EH (cell line): ENCODE results near the gene H2BK1.

Source experiments
- DNase-seq: peaks from one replicate; pipeline ENCODE4 v3.0.0-alpha.2; 2015; ENCODE audit warnings: low read depth

H2BK1 gene

DNA sequence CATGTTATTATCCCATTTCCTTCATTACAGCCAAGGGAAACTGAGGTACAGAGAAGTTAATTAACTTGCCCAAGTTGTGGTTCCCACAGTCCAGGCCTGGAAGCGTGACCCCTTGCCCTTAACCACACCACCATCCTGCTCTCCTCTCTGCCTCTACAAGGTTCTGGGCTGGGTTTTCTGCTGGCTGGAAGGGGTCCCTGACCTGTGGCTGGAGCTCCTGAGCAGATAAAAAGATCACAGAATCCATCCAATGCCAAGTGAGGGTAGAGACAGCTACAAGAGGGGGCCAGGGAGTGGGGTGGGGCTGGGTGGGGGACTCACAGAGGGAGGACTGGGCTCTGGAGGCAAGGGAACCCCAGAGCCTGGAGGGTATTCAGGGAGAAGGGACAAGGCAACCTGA, 33.0 kb downstream of the H2BK1 start:
- DNase-seq, result no peak

DNA sequence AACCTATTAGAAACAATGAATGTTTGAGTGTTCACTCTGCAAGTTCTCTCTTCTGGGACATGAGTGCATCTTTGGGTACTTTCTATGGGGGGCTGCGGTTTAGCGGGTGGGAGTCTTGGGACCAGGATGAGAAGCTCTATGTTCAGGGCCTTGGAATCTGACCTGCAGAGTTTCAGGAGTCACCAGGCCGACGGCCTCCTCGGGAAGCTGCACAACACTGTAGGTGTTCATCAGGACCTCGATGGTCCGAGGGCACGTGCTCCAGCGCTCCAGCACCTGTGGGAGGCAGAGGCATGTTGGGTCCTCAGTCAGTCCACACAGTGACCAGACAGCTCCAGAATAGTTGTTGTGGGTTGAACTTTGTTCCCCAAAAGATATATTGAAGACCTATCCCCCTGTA, 33.9 kb downstream of the H2BK1 start:
- DNase-seq, result no peak

DNA sequence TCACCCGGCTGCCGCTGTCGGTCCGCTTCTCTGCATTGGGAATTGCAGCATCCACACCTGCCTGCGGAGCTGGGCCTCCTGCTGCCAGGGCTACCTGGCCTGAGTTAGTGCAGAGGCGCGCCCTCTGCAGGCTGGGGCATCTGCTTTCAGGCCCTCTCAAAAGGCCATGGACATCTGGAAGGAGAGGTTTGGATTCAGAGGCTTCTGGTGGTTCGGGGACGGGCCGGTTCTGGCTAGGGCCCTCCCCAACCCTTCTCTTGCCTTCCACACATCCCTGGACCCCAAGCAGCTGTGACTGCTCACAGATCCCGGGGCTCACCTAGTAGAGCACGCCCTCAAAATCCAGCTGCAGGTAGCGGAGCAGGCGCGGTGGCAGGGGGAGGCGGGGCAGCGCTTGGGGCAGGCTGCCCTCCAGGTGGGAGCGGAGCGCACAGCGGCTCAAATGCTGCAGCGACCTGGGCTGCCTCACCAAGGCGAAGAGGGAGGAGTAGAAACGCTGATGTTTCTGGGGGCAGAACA, 34.4 kb downstream of the H2BK1 start:
- DNase-seq, result no peak

DNA sequence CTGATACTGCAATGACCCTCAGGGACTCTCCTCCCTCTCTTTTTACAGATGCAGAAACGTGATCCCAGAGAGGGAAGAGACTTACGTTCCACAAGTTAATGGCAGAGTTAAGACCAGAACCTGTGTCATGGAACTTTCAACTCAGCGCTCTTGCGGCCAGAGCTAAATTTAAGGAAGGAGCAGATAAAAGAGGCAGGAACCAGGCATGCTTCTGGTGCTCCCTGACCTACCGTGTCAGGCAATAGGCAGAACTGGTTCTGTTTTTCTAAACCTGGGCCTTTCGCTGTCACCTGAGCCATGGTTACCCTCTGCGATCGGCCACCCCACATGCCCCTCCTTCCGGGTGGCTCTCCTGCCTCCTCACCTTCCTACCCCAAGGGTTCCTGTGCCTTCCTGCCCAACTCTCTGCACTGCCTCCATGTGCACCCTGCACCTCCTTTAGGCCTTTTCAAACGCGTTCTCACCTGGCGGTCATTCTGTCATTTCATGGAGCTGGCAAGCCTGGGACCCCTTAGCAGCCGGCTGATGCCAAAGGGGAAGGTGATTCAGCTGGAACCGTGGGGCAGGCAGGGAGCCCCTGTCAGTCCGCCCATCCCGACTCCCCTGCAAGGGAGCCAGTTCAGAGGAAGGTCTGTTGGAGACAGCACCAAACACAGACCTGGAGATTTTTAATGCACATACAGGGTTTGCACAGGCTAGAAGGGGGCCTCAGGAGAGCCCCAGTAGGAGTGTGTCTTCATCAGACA, 35.1 kb downstream of the H2BK1 start:
- no peak for DNase-seq

DNA sequence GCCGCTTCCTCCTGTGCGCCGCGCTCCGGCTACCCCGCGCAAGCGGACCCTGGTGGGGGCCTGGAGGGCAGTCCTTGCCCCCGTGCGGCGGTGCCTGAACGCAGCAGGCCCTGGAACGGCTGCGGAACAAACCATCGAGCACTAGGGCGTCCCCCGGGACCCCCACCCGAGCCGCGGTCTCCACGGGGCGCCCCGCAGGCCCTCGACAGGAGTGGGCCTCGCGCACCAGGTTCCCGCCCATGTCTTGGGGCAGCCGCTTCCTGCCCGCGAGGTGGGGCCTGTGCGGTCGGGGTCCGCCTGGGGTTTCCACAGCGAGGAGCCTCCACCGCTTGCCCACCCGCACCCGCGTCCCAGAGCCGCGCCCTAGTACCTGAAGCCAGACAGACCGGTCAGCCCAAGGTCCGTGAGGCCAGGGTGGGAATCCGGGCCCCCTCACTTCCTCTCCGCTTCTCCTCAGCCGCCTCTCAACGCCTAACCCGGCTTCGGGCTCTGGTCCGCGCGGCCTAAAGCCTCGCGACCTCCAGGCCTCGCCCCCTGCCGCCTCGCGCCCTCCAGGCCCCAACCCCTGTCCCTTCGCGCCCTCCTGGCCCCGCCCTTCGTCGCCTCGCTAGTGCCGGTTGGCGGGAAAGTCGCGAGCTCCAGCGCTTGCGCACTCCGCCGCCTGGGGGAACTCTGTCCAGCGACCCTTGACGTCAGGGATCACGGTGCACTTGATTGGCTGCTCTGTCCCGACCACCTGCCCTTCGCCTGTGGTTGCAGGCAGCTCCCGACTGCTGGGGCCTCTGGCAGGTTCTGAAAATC, 35.8 kb downstream of the H2BK1 start:
- DNase-seq, result no peak

DNA sequence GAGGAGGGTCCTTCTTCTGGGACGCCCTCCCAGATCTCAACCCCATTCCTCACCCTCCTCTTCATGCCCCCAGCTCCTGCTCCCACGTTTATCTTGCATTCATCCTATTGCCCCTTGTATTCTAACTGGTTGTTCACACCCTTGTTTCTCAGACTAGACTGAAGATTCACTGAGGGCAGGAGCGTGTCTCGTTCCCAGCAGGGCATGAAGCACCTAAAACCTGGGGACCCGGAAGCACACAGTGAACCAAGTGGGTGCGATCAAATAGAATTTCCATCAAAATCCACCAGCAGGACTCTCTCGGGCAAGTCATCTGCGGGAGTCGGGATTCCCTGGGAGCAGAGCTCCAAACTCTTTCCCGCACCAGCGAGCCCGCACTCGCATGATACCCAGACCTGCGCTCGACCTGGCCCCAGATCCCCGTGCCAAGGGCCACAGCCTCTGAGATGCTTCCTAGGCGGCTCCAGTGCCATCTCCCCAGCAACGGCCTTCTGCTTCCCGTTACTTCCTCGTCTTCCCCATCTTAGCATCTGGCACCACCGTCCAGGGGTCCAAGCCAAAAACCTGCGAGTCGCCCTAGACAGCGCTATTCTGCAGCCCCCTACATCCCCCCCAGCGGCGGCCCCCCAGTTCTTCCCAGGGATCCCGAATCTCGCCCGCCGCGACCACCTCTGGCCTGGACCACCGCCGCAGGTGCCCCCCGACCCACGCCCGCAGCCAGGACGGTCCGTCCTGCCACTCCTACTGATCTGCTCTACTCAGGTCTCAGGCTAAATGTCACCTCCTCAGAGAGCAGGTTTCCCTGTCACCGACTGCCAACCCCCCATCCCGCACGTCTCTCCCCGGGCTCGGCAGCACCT, 36.7 kb downstream of the H2BK1 start:
- DNase-seq, result no peak

DNA sequence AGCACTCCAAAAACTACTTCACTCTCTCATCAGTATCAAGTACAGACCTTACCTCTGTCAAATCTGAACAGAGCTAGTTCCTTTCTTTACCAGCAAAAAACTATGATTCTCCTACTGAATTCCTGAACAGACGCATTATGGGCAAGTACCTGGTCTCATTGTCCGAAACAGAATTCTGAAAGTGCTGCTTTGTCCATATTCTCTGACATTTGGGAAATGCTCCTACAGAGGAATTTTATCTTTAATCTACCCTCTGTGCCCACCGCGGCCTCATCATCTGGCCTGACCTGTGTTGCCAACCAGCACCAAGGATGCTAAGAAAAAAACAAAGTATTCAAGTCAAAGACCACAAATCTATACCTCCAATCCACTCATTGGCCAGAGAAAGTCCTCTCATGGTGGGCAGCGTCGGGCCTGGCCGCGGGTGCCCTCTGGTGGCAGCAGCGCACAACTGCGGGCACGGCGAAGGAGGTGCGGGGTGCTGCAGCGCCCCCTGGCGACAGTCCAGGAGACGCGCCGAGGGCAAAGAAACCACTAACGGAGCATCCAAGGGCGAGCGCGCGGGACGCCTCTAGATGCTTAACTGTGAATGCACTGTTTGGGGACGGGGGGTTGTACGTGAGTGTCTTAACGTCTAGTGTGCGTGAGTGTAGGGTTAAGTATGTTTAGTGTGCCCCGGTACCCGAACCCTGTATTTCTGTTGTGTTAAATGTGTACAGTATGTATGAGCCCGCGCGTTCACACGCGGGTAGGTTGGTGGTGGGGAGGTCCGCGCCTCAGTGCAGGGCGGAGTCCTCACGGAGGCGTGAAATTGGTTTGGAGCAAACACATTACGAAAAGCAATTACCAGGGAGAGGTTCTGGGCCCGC, 37.8 kb downstream of the H2BK1 start:
- DNase-seq, result peak; percentile 69

DNA sequence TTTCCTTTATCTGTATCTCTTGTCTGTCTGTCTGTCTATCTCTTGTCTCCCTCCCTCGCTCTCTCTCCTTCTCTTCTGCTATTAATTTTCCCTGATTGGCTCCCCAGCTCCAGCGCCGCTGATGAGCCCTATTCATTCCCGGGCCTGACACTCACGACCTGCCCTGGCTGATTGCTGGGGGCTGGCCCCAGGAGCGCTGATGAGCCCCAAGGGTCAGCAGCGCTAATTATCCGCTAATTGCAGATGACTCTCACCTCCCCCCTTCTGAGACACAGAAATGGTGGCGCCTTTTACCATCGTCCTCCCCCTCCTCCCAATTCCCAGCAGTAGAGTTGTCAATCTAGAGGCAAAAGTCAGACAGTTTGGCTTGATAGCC, 41.5 kb downstream of the H2BK1 start:
- DNase-seq, result no peak

DNA sequence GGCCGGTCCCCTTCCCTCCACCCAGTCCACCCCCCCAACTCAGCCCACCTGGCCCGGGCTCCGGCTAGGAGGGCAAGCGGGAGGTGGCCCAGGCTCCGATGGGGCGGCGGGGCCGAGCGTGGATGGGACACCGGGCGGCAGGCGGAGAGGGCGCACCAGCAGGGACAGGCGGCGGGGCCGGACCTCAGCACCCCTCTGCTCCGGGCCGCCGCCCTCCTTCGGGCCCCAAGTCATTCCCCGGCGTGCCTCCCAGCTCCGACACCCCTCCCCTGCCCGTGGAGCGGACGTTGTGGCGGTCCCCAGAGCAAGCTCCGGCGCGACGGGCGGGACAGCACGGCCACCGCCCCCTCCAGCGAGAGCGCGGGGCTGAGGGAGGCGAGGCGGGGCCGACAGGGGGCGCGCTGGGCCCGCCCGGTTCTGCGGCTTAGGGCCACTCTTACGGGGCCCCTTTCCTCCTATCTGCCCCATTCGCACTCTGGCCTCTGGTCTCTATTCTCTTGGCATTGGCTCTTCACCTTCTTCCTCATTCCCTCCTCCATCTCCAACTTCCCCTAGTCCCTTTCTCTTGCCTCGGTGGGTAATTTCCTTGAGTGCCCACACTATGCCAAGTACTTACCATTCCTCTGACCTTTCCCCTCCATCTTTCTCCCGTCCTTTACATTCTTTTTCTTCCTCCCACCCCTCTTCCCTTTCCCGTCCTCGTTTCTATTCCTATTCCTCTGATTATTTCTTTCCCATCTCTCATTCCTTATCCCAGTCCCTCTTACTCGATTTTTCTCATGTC, 42.1 kb downstream of the H2BK1 start:
- DNase-seq, result no peak

DNA sequence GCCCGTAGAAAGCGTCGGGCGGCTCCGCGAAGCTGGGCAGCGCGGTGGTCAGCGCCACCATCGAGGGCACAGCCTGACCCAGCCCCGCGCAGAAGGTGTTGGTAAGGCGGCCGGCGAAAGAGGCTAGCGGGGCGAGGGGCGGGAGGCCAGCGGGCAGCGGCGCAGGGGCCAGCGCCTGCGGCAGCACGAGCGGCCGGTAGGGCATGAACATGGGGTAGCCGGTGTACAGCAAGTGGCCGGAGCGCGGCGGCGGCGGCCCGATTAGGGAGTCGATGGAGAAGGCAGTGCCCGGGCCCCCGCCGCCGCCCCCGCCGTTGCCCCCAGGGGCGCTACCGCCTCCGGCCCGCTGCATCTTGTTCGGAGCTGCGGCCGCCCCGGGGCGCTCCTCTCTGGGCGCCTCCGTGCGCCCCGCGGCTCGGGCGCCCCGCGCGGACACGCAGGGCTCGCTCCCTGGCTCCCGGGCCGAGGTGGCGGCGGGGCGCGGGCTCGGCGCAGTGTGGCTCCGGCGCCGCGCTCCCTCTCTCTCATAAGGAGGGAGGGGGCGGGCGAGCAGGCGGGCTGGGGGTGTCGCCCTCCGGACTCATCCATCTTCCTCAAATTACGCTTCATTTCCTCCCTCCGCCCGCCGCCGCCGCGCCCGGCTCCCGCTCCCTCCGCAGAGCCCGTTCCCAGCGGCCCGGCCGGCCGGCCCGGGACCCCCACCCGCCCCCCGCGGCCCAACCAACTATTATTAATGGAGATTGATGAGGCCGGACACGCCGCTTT, 42.9 kb downstream of the H2BK1 start, which contains the start of gene GBX1:
GBX1 (minus strand) TSS at position 498 of the 765 bp plus-strand sequence; CDS start at position 352, 146 bp downstream.
- DNase-seq, result no peak

DNA sequence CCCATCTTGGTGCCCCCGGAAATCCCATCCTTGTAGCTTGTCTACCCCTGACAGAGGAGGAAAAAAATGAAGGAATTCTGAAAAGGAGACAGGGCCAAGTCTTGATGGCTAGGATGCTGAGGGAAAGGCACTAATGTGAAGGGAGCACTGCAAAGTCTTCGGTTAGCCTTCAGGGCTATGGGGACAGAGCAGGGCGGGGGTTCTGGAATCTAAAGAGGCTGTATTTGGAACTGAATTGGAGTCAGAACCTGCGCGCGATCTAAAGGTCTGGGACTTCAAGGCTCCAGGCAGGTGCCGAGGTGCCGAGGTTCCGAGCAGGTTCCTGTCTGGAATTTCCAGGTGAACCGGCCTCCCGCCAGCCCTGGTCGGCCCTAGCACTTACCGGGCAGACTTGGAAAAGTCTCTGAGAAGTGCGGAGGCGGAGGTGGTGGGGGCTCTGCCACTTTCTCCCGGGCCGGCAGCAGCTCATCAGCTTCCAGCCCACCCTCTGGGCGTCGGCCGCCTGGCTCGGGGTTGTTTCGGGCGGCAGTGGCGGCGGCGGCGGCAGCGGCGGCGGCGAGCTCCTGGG, 43.6 kb downstream of the H2BK1 start:
- DNase-seq, result no peak

DNA sequence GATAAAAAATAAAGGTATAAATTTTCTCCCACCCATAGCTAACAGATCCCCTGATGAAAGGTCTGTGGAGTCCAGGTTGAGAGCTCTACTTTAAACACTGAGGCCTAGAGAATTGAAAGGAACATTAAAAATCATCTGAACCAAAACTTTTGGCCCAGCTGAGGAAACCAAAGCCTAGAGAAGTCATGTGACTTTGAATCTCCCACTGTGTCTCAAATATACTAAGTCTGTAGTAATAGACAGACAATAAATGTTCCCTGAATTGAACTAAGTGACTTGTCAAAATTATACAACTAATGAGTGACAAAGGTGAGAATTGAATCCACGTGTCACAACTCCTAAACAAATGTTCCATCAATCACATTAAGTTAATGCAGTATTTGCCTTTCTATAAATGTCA, 48.5 kb downstream of the H2BK1 start:
- no peak for DNase-seq
